SK-N-SH treated with all-trans-retinoic acid at 6 μM for 48 hours (cell line): ENCODE data around the gene STX5.

Experiments used
- ATAC-seq: fragments of 200-7000 bp; cut with Tn5 transposase; 3 replicates; pipeline ENCODE4 v1.9.1; 2020; ENCODE audit warnings: mild to moderate bottlenecking, moderate library complexity
- ARNTL ChIP-seq: fragments of 450-650 bp; formaldehyde crosslinking; IDR thresholded peaks from 2 replicates; pipeline ENCODE4 v1.5.0; 2020; ENCODE audit warnings: low read depth, mild to moderate bottlenecking, moderate library complexity, borderline replicate concordance
- BACH2 ChIP-seq: fragments of 250-450 bp; sonication (Bioruptor Pico); IDR thresholded peaks from 2 replicates; pipeline ENCODE4 v1.9.0; 2021; ENCODE audit warnings: mild to moderate bottlenecking, borderline replicate concordance
- CREB5 ChIP-seq: fragments of 250-450 bp; sonication (Bioruptor Pico); IDR thresholded peaks from 2 replicates; pipeline ENCODE4 v1.5.1; 2020; ENCODE audit warnings: low read depth, mild to moderate bottlenecking, moderate library complexity
- ESRRG ChIP-seq: fragments of 250-450 bp; sonication (Bioruptor Pico); IDR thresholded peaks from 2 replicates; pipeline ENCODE4 v1.6.1; 2021; ENCODE audit warnings: mild to moderate bottlenecking
- PATZ1 ChIP-seq: fragments of 250-450 bp; sonication (Bioruptor Pico); IDR thresholded peaks from 2 replicates; pipeline ENCODE4 v1.8.0; 2020; ENCODE audit warnings: mild to moderate bottlenecking, moderate library complexity, borderline replicate concordance
- POU6F1 ChIP-seq: fragments of 250-450 bp; sonication (Bioruptor Pico); IDR thresholded peaks from 2 replicates; pipeline ENCODE4 v1.8.0; 2021; ENCODE audit warnings: low read depth, mild to moderate bottlenecking, moderate library complexity, borderline replicate concordance
- PPARA ChIP-seq: fragments of 250-450 bp; sonication (Bioruptor Pico); IDR thresholded peaks from 2 replicates; pipeline ENCODE4 v1.5.0; 2020; ENCODE audit warnings: mild to moderate bottlenecking, borderline replicate concordance
- RARB ChIP-seq: fragments of 250-450 bp; sonication (Bioruptor Pico); IDR thresholded peaks from 2 replicates; pipeline ENCODE4 v1.8.0; 2021; ENCODE audit warnings: mild to moderate bottlenecking, moderate library complexity
- SNAI2 ChIP-seq: fragments of 250-450 bp; sonication (Bioruptor Pico); IDR thresholded peaks from 2 replicates; pipeline ENCODE4 v1.5.0; 2020; ENCODE audit warnings: mild to moderate bottlenecking, moderate library complexity
- TOX ChIP-seq: fragments of 250-450 bp; sonication (Bioruptor Pico); IDR thresholded peaks from 2 replicates; pipeline ENCODE4 v1.8.0; 2021; ENCODE audit warnings: mild to moderate bottlenecking, moderate library complexity, borderline replicate concordance
- TSHZ2 ChIP-seq: fragments of 250-450 bp; sonication (Bioruptor Pico); IDR thresholded peaks from 2 replicates; pipeline ENCODE4 v1.5.0; 2020; ENCODE audit warnings: mild to moderate bottlenecking, moderate library complexity
- ZC3H10 ChIP-seq: fragments of 250-450 bp; sonication (Bioruptor Pico); IDR thresholded peaks from 2 replicates; pipeline ENCODE4 v1.5.1; 2021; ENCODE audit warnings: mild to moderate bottlenecking, moderate library complexity
- ZFP3 ChIP-seq: fragments of 250-450 bp; sonication (Bioruptor Pico); IDR thresholded peaks from 2 replicates; pipeline ENCODE4 v1.5.0; 2020; ENCODE audit warnings: mild to moderate bottlenecking, moderate library complexity
- ZFP30 ChIP-seq: fragments of 450-650 bp; formaldehyde crosslinking; IDR thresholded peaks from 2 replicates; pipeline ENCODE4 v1.5.0; 2022; ENCODE audit warnings: mild to moderate bottlenecking, moderate library complexity
- ZNF565 ChIP-seq: fragments of 450-650 bp; formaldehyde crosslinking; conservative IDR thresholded peaks from 2 replicates; pipeline ENCODE4 v1.5.0; 2020; ENCODE audit warnings: low read depth, mild to moderate bottlenecking, moderate library complexity
- ZNF70 ChIP-seq: fragments of 450-650 bp; formaldehyde crosslinking; IDR thresholded peaks from 2 replicates; pipeline ENCODE4 v1.5.0; 2020; ENCODE audit warnings: mild to moderate bottlenecking, moderate library complexity
- ZNF8 ChIP-seq: fragments of 450-650 bp; formaldehyde crosslinking; IDR thresholded peaks from 2 replicates; pipeline ENCODE4 v1.5.0; 2020; ENCODE audit warnings: mild to moderate bottlenecking, moderate library complexity

The STX5 gene

GRCh38 chr11:62855571-62856332 is 23.9 kb upstream of the STX5 start:
- TF ChIP-seq RARB (CRISPR knock-in tag) (0 out of 2 replicates have a peak, but pooled peaks have one; percentile 32), TSHZ2 (CRISPR knock-in tag) (no peak)
- TF ChIP-seq, all 23 proteins: peak for 1
- ATAC-seq, result peak; percentile 92

GRCh38 chr11:62854825-62855570 is 23.1 kb upstream of the STX5 start:
- TF ChIP-seq ZNF565 (CRISPR knock-in tag), result no peak
- peak; percentile 1; the same call in 1 of the 3 replicates for ATAC-seq

GRCh38 chr11:62854013-62854824 is 22.4 kb upstream of the STX5 start:
- ATAC-seq, result no peak
- no peak for TF ChIP-seq SNAI2 (CRISPR knock-in tag)
- TF ChIP-seq POU6F1 (CRISPR knock-in tag), result no peak
- TF ChIP-seq TOX, result no peak
- no peak for TF ChIP-seq ZFP3 (CRISPR knock-in tag)
- no peak for TF ChIP-seq CREB5 (CRISPR knock-in tag)
- no peak for TF ChIP-seq ESRRG
- no peak for TF ChIP-seq BACH2 (CRISPR knock-in tag)

- TF ChIP-seq ZNF70 (CRISPR knock-in tag), result no peak
- TF ChIP-seq ZNF8 (CRISPR knock-in tag), result no peak
- no peak for TF ChIP-seq ZFP30 (CRISPR knock-in tag)
- no peak for TF ChIP-seq ESRRG
- no peak for TF ChIP-seq ZNF565 (CRISPR knock-in tag)
- no peak for ATAC-seq
Observed at GRCh38 chr11:62853279-62853965, 21.6 kb upstream of the STX5 start.

GRCh38 chr11:62852523-62853188 is 20.8 kb upstream of the STX5 start:
- TF ChIP-seq ZFP30 (CRISPR knock-in tag), result no peak
- TF ChIP-seq ZNF565 (CRISPR knock-in tag), result no peak
- no peak for TF ChIP-seq SNAI2 (CRISPR knock-in tag)
- no peak for TF ChIP-seq PPARA (CRISPR knock-in tag)
- no peak for TF ChIP-seq PATZ1 (CRISPR knock-in tag)
- TF ChIP-seq ZNF70 (CRISPR knock-in tag), result no peak
- TF ChIP-seq ESRRG, result no peak
- no peak for TF ChIP-seq ZC3H10 (CRISPR knock-in tag)
- TF ChIP-seq ARNTL (CRISPR knock-in tag), result no peak
- no peak for TF ChIP-seq ZNF8 (CRISPR knock-in tag)
- TF ChIP-seq, all 23 proteins: peak for 0
- no peak for ATAC-seq
